Endodermal cell (in vitro differentiated cells): Measurements from ENCODE around the gene PERCC1. TPM values are rescaled to one million over a fixed set of nuclear protein-coding genes. Genes with fewer than 3 reads are reported as not detected.

Experiments
- DNase-seq: peaks from one replicate; pipeline ENCODE4 v3.0.0-alpha.2; 2017
- H3K27ac ChIP-seq: 2 replicates; pipeline ENCODE4 v1.5.1; 2013; ENCODE audit warnings: mild to moderate bottlenecking, low read depth, low read length, moderate library complexity
- H3K27me3 ChIP-seq: 2 replicates; pipeline ENCODE4 v1.6.1; 2013; ENCODE audit warnings: mild to moderate bottlenecking, low read length, moderate library complexity; ENCODE audit not compliant: insufficient read depth, control insufficient read depth, poor library complexity, severe bottlenecking
- H3K36me3 ChIP-seq: 2 replicates; pipeline ENCODE4 v1.7.0; 2013; ENCODE audit warnings: mild to moderate bottlenecking, low read length, moderate library complexity; ENCODE audit not compliant: control insufficient read depth, insufficient read depth
- H3K4me1 ChIP-seq: one replicate; pipeline ENCODE4 v1.7.0; 2013; ENCODE audit warnings: low read length; ENCODE audit not compliant: control insufficient read depth, insufficient read depth
- H3K4me3 ChIP-seq: 2 replicates; pipeline ENCODE4 v1.5.1; 2013; ENCODE audit warnings: mild to moderate bottlenecking, low read length, moderate library complexity
- H3K9ac ChIP-seq: 2 replicates; pipeline ENCODE4 v1.6.1; 2013; ENCODE audit warnings: mild to moderate bottlenecking, low read length, moderate library complexity; ENCODE audit not compliant: poor library complexity, severe bottlenecking; ENCODE audit errors: extremely low read depth
- H3K9me3 ChIP-seq: 2 replicates; pipeline ENCODE4 v1.6.1; 2013; ENCODE audit warnings: mild to moderate bottlenecking, low read length, moderate library complexity; ENCODE audit not compliant: control insufficient read depth
- H3K27ac Mint-ChIP-seq: 2 replicates; pipeline ENCODE4 v1.8.0; 2020; ENCODE audit warnings: mixed read lengths
- H3K27me3 Mint-ChIP-seq: 2 replicates; pipeline ENCODE4 v1.8.0; 2021; ENCODE audit warnings: mild to moderate bottlenecking, mixed read lengths; ENCODE audit not compliant: insufficient read depth
- H3K36me3 Mint-ChIP-seq: 2 replicates; pipeline ENCODE4 v1.8.0; 2020; ENCODE audit warnings: low read depth, mixed read lengths
- H3K4me1 Mint-ChIP-seq: 2 replicates; pipeline ENCODE4 v1.8.0; 2020; ENCODE audit warnings: mixed read lengths
- H3K4me3 Mint-ChIP-seq: 2 replicates; pipeline ENCODE4 v1.8.0; 2020; ENCODE audit warnings: mild to moderate bottlenecking, moderate library complexity, mixed read lengths
- H3K9me3 Mint-ChIP-seq: 2 replicates; pipeline ENCODE4 v1.8.0; 2020; ENCODE audit warnings: mild to moderate bottlenecking, mixed read lengths
- WGBS, 2 experiments: methylation state at CpG; one replicate each; pipeline versions ENCODE4 v1.1.5 to v1.1.7; 2013; ENCODE audit warnings: missing lambda C conversion rate in 2 of 2, mixed read lengths in 1 of 2; ENCODE audit not compliant: insufficient coverage in 1 of 2, insufficient read length in 1 of 2; 5-methylcytosine and 5-hydroxymethylcytosine counted together
- total RNA-seq, 2 donors: library from RNA; stranded (reverse); fragmentation: NEBNext Ultra II Directional in 1 of 2; extraction: Animal tissue kit (Norgen Biotek cat#: 25700) in 1 of 2; gene quantifications; 2 replicates in 1 of 2; 3 replicates in 1 of 2; pipeline ENCODE4 v1.2.1, GENCODE V29; 2021
- TF ChIP-seq, protein P1 (sequence below): fragments of 200-600 bp; sonication (generic); conservative IDR thresholded peaks from 2 replicates; pipeline ENCODE4 v1.5.0; 2021; ENCODE audit warnings: antibody characterized with exemption, mild to moderate bottlenecking

The PERCC1 gene
- total RNA-seq, 2 donors from 2014 or later: 0.51 to 0.79 TPM

DNA sequence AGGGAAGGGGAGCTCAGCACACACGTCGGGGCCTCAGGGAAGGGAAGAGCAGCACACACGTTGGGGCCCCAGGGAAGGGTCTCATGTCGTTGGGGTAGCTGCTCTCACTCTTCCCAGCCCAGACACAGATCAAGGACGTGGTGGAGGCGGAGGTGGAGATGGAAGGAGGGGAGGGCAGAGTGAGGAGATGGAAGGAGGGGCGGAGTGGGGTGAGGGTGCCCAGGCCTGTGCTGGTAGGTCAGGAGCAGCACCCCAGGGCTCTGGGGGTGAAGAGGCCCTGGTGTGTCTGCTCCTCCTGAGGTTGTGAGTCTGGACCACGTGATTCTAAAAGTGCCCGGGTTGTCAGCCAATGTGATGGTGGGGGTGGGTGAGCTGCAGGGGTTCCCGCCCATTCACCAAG, 29.1 kb downstream of the PERCC1 start:
- Mint-ChIP-seq H3K4me1 (no peaks in the 10 kb centered on the region), H3K4me3 (no peak overlapping the region), H3K27me3 (no peaks in the 10 kb centered on the region), H3K9me3 (no peaks in the 10 kb centered on the region), H3K27ac (no peak overlapping the region), H3K36me3 (peaks cover 31% of the 10 kb centered on the region)
- no peaks in the 10 kb centered on the region for H3K27me3 ChIP-seq
- WGBS, 2 experiments: 95% methylated on average over 10 of the region's 10 CpGs; no CpG with 5 or more reads in 1 of the 2 experiments
- no peak overlapping the region for H3K9ac ChIP-seq
- no peak overlapping the region for H3K27ac ChIP-seq
- no peak for DNase-seq
- peaks cover 14% of the 10 kb centered on the region for H3K36me3 ChIP-seq
- no peaks in the 10 kb centered on the region for H3K4me1 ChIP-seq
- TF ChIP-seq, protein P1, sequence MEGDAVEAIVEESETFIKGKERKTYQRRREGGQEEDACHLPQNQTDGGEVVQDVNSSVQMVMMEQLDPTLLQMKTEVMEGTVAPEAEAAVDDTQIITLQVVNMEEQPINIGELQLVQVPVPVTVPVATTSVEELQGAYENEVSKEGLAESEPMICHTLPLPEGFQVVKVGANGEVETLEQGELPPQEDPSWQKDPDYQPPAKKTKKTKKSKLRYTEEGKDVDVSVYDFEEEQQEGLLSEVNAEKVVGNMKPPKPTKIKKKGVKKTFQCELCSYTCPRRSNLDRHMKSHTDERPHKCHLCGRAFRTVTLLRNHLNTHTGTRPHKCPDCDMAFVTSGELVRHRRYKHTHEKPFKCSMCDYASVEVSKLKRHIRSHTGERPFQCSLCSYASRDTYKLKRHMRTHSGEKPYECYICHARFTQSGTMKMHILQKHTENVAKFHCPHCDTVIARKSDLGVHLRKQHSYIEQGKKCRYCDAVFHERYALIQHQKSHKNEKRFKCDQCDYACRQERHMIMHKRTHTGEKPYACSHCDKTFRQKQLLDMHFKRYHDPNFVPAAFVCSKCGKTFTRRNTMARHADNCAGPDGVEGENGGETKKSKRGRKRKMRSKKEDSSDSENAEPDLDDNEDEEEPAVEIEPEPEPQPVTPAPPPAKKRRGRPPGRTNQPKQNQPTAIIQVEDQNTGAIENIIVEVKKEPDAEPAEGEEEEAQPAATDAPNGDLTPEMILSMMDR: no peak
- no peak overlapping the region for H3K4me3 ChIP-seq
- H3K9me3 ChIP-seq: no peaks in the 10 kb centered on the region

DNA sequence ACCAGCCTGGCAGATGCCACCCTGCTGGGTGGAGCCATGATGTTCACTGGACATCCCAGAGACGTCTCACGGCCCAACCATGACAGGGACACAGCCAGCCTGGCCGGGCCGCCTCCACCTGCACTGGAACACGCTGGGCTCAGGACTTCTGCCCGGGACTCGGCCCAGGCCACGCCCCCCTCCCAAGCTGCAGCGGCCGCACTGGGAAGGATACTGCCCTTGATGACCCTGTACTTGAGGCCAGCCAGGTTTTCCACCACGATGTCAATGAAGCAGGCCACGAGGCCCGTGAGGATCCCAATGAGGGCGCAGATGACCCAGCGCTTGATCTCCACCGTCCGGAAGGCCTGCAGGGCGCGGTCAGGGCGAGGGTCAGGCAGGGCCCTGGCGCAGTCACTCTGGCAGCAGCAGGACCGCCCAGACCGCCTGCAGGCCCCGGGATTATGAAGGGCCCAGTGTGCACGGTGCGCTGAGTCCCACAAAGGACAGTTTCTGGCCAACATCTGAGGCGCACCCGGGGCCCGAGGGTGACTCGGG, 29.8 kb downstream of the PERCC1 start:
- WGBS, 2 experiments: 93 to 95% methylated on average over 25 to 30 of the region's 30 CpGs
- Mint-ChIP-seq H3K27me3 (no peaks in the 10 kb centered on the region), H3K4me1 (no peaks in the 10 kb centered on the region), H3K4me3 (no peak overlapping the region), H3K27ac (no peak overlapping the region), H3K36me3 (peaks cover 33% of the 10 kb centered on the region), H3K9me3 (no peaks in the 10 kb centered on the region)
- Histone ChIP-seq H3K9me3 (no peaks in the 10 kb centered on the region), H3K27ac (no peak overlapping the region), H3K27me3 (no peaks in the 10 kb centered on the region), H3K9ac (no peak overlapping the region), H3K4me1 (no peaks in the 10 kb centered on the region), H3K36me3 (peaks cover 14% of the 10 kb centered on the region), H3K4me3 (no peak overlapping the region)
- DNase-seq: no peak
- TF ChIP-seq, protein P1: no peak

DNA sequence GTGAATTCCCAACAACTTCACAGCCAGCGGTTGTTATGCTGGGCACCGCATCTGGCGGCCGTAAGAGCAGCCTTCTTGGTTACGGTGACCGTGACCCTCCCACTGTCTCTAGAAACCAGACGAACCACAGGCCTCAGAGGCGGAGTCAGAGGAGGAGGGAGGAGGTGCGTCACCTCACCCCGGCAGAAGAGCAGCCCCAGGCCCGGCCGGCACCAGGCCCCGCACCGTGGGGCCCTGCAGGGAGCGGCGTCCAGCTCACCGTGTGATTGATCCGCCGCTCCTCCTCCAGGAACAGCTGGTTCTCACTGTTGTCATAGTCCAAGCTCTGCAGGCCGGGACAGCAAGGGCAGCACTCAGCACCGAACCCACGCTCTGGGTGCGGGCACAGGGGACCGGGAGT, 30.3 kb downstream of the PERCC1 start:
- H3K27ac Mint-ChIP-seq: no peak overlapping the region
- no peaks in the 10 kb centered on the region for H3K4me1 ChIP-seq
- no peak for DNase-seq
- H3K4me3 ChIP-seq: no peak overlapping the region
- TF ChIP-seq, protein P1: no peak
- H3K27ac ChIP-seq: no peak overlapping the region
- H3K27me3 Mint-ChIP-seq: no peaks in the 10 kb centered on the region
- peaks cover 14% of the 10 kb centered on the region for H3K36me3 ChIP-seq
- no peak overlapping the region for H3K4me3 Mint-ChIP-seq
- H3K9me3 Mint-ChIP-seq: no peaks in the 10 kb centered on the region
- H3K4me1 Mint-ChIP-seq: no peaks in the 10 kb centered on the region
- H3K9me3 ChIP-seq: no peaks in the 10 kb centered on the region
- no peak overlapping the region for H3K9ac ChIP-seq
- no peaks in the 10 kb centered on the region for H3K27me3 ChIP-seq
- peaks cover 31% of the 10 kb centered on the region for H3K36me3 Mint-ChIP-seq
- 92 to 96% methylated on average over 11 to 24 of the region's 24 CpGs for WGBS, 2 experiments
